Kidney (tissue), 14 donors: Measurements from ENCODE around the gene RAB33B. TPM values are rescaled to one million over a fixed set of nuclear protein-coding genes. Genes with fewer than 3 reads are reported as not detected.
A peak's percentile ranks its signal among the peaks of the same experiment; 100 is the strongest.

ENCODE experiments used
- DNase-seq, 5 donors: peaks; one replicate each; pipeline ENCODE4 v3.0.0-alpha.2; 2013 to 2020
- FAIRE-seq: peaks from 2 replicates; lab custom pipeline; 2012; peaks lifted over from hg19 to GRCh38; lab: Jason Lieb, UNC
- H3K27ac ChIP-seq, 2 donors: one replicate each; pipeline ENCODE4 v1.7.0; 2013; ENCODE audit warnings: low read depth in 2 of 2, low read length in 2 of 2, inconsistent platforms in 1 of 2
- H3K27me3 ChIP-seq: one replicate; pipeline ENCODE4 v1.7.1; 2013; ENCODE audit warnings: low read length, inconsistent platforms; ENCODE audit not compliant: control insufficient read depth, insufficient read depth
- H3K36me3 ChIP-seq, 3 donors: one replicate each; pipeline versions ENCODE4 v1.7.0 to v1.7.1; 2013; ENCODE audit warnings: low read length in 3 of 3, control low read depth in 1 of 3, inconsistent platforms in 1 of 3; ENCODE audit not compliant: insufficient read depth in 3 of 3, control insufficient read depth in 2 of 3
- H3K4me1 ChIP-seq, 3 donors: one replicate each; pipeline versions ENCODE4 v1.7.0 to v1.7.1; 2013; ENCODE audit warnings: low read length in 3 of 3, inconsistent platforms in 1 of 3, low read depth in 1 of 3; ENCODE audit not compliant: control insufficient read depth in 2 of 3, insufficient read depth in 2 of 3
- H3K4me3 ChIP-seq, 3 donors: one replicate each; pipeline versions ENCODE4 v1.7.0 to v1.8.1; 2013; ENCODE audit warnings: low read length in 3 of 3, control low read depth in 1 of 3, inconsistent platforms in 1 of 3
- H3K9ac ChIP-seq, 3 donors: one replicate each; pipeline versions ENCODE4 v1.7.0 to v1.7.1; 2013; ENCODE audit warnings: low read length in 3 of 3, control low read depth in 1 of 3, inconsistent platforms in 1 of 3
- H3K9me3 ChIP-seq, 3 donors: one replicate each; pipeline versions ENCODE4 v1.7.0 to v1.7.1; 2013; ENCODE audit warnings: low read length in 3 of 3, control low read depth in 1 of 3, inconsistent platforms in 1 of 3; ENCODE audit not compliant: control insufficient read depth in 2 of 3, insufficient read depth in 1 of 3
- CTCF ChIP-seq: IDR thresholded peaks from 3 replicates; pipeline ENCODE4 v1.5.1; 2012; ENCODE audit warnings: mild to moderate bottlenecking, moderate library complexity, borderline replicate concordance; ENCODE audit not compliant: insufficient read depth; ENCODE audit errors: extremely low read depth
- intact Hi-C: fragments of 100-400 bp; cut with DNase I; formaldehyde crosslinking; loops from one replicate; pipeline ENCODE4 v1.11.1; 2022
- polyA plus RNA-seq: library from polyadenylated mRNA; stranded (reverse); fragments of 350-450 nt; fragmentation: Illumina TruSeq; extraction: RNeasy Lipid Tissue Mini Kit (QIAGEN cat#74804); gene quantifications from one replicate; pipeline ENCODE4 v1.2.3, GENCODE V29; 2014; ENCODE audit warnings: low read depth, low replicate concordance; ENCODE audit not compliant: insufficient read depth
- total RNA-seq: library from RNA; stranded (reverse); fragmentation: NEBNext Ultra II Directional; extraction: Animal tissue kit (Norgen Biotek cat#: 25700); gene quantifications from one replicate; pipeline ENCODE4 v1.2.1, GENCODE V29; 2021
- donor health status: control.
- donor health status: control.
- donor health status: control.
- donor health status: control.
- donor health status: control.
- donor health status: DM: yes; HTN: yes; CAD: no.
- donor health status: Normal renal cell carcinoma (clear cell type).

RAB33B gene
- total and polyA plus RNA-seq, 2 donors from 2014 or later: 2.5 to 9.8 TPM

GRCh38 chr4:139501927-139502899, 48.3 kb downstream of the RAB33B start:
- no peaks in the 10 kb centered on the region for H3K36me3 ChIP-seq
- no peak for TF ChIP-seq CTCF
- DNase-seq (peak in 1 of 5 donors; percentile 15), FAIRE-seq (no peak)
- no peaks in the 10 kb centered on the region for H3K4me1 ChIP-seq
- H3K9me3 ChIP-seq: no peaks in the 10 kb centered on the region
- H3K27me3 ChIP-seq: no peaks in the 10 kb centered on the region
- H3K4me3 ChIP-seq: no peak overlapping the region
- no peak overlapping the region for H3K9ac ChIP-seq
- intact Hi-C loops: no loop called here
- H3K27ac ChIP-seq: no peak overlapping the region

- Histone ChIP-seq H3K4me3 (no peak overlapping the region), H3K27me3 (no peaks in the 10 kb centered on the region), H3K9ac (no peak overlapping the region), H3K9me3 (no peaks in the 10 kb centered on the region), H3K36me3 (no peaks in the 10 kb centered on the region), H3K27ac (no peak overlapping the region), H3K4me1 (no peaks in the 10 kb centered on the region)
- DNase-seq (no peak), FAIRE-seq (no peak)
- no peak for TF ChIP-seq CTCF
- intact Hi-C loops: no loop called here
These were observed 49.8 kb downstream of the RAB33B start for GRCh38 chr4:139503622-139504166.

GRCh38 chr4:139506774-139507173, 52.9 kb downstream of the RAB33B start:
- Histone ChIP-seq H3K27ac (no peak overlapping the region), H3K27me3 (no peaks in the 10 kb centered on the region), H3K4me1 (no peaks in the 10 kb centered on the region), H3K9ac (no peak overlapping the region), H3K36me3 (no peaks in the 10 kb centered on the region), H3K4me3 (no peak overlapping the region), H3K9me3 (no peaks in the 10 kb centered on the region)
- TF ChIP-seq CTCF: no peak
- intact Hi-C loops: no loop called here
- FAIRE-seq: no peak
- DNase-seq: no peak
